DND-41 (cell line): ENCODE results near the gene TWF2.

ENCODE experiments used
- ATAC-seq: fragments of 200-7000 bp; cut with Tn5 transposase; 3 replicates; pipeline ENCODE4 v1.9.1; 2021; ENCODE audit warnings: low read depth; ENCODE audit not compliant: insufficient read depth
- DNase-seq: peaks from one replicate; pipeline ENCODE4 v3.0.0-alpha.2; 2020
- H2AFZ ChIP-seq: 2 replicates; pipeline ENCODE4 v1.6.0; 2012; ENCODE audit warnings: low read depth, low read length
- H3K27ac ChIP-seq: 2 replicates; pipeline ENCODE4 v1.5.1; 2012; ENCODE audit warnings: low read length, inconsistent platforms
- H3K27me3 ChIP-seq: fragments of 200-600 bp; sonication (generic); 2 replicates; pipeline ENCODE4 v1.6.0; 2012; ENCODE audit warnings: low read length, mild to moderate bottlenecking, inconsistent platforms; ENCODE audit not compliant: insufficient read depth, poor library complexity
- H3K36me3 ChIP-seq: 2 replicates; pipeline ENCODE4 v1.5.1; 2012; ENCODE audit warnings: low read length, inconsistent platforms; ENCODE audit not compliant: insufficient read depth
- H3K4me1 ChIP-seq: 2 replicates; pipeline ENCODE4 v1.5.1; 2012; ENCODE audit warnings: mild to moderate bottlenecking, low read length; ENCODE audit not compliant: insufficient read depth
- H3K4me2 ChIP-seq: 2 replicates; pipeline ENCODE4 v1.6.0; 2012; ENCODE audit warnings: mild to moderate bottlenecking, moderate library complexity, low read length, inconsistent platforms; ENCODE audit not compliant: insufficient read depth
- H3K4me3 ChIP-seq, 2 experiments: fragments of 200-600 bp in 1 of 2; shearing (Covaris generic) in 1 of 2; 2 replicates each; pipeline ENCODE4 v1.5.1; 2012 to 2016; ENCODE audit warnings: inconsistent platforms in 2 of 2, low read length in 2 of 2, mild to moderate bottlenecking in 2 of 2, low read depth in 1 of 2, moderate library complexity in 1 of 2
- H3K79me2 ChIP-seq: 2 replicates; pipeline ENCODE4 v1.6.0; 2012; ENCODE audit warnings: low read length, inconsistent platforms; ENCODE audit not compliant: insufficient read depth
- H3K9ac ChIP-seq: 2 replicates; pipeline ENCODE4 v1.6.0; 2012; ENCODE audit warnings: low read depth, mild to moderate bottlenecking, inconsistent platforms, low read length, moderate library complexity
- H3K9me3 ChIP-seq: 2 replicates; pipeline ENCODE4 v1.5.1; 2012; ENCODE audit warnings: low read length, moderate library complexity, mild to moderate bottlenecking, inconsistent platforms; ENCODE audit not compliant: insufficient read depth, severe bottlenecking
- H4K20me1 ChIP-seq: 2 replicates; pipeline ENCODE4 v1.6.0; 2012; ENCODE audit warnings: low read length; ENCODE audit not compliant: insufficient read depth
- EZH2 ChIP-seq: IDR thresholded peaks from 3 replicates; pipeline ENCODE4 v1.6.1; 2012; ENCODE audit warnings: borderline replicate concordance, low read depth, mild to moderate bottlenecking, moderate library complexity, low read length, inconsistent platforms; ENCODE audit not compliant: severe bottlenecking
- TF ChIP-seq, protein P1 (sequence below): IDR thresholded peaks from 2 replicates; pipeline ENCODE4 v1.5.1; 2012; ENCODE audit warnings: borderline replicate concordance, low read length, moderate library complexity, mild to moderate bottlenecking; ENCODE audit not compliant: poor library complexity, severe bottlenecking; ENCODE audit errors: extremely low read depth

Gene TWF2

DNA sequence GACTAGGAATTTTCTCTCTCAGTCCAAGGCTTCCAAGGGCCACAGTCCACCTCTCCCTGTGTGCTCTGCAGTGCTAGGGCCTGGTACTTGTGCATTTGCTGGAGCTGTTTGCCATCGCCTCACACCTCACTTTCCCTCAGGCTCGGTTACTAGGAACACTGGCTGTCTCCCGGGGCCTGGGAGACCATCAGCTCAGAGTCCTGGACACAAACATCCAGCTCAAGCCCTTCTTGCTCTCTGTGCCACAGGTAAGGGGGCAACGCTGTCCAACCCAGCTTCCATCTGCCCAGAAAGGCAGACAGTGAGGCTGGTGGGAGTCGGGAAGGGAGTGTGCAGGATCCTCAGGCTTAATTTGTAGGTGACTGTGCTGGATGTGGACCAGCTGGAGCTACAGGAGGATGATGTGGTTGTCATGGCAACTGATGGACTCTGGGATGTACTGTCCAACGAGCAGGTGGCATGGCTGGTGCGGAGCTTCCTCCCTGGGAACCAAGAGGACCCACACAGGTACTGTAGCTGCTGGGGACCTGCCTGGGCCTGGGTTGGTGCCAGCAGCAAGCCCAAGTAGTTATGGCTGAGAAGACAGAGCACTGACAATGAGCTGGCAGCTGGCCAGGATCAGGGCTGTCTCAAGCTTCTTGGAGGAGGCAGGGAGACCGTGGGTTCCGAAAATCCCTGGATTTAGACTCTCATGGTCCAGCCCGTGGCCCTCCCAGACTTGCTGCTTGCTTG is 10.0 kb upstream of the TWF2 start:
- Histone ChIP-seq H3K9me3 (no peaks in the 10 kb centered on the region), H3K36me3 (peaks cover 54% of the 10 kb centered on the region), H3K4me2 (no peak overlapping the region), H3K27ac (no peak overlapping the region), H3K27me3 (no peaks in the 10 kb centered on the region), H2AFZ (no peak overlapping the region), H3K4me3 (no peak overlapping the region), H3K9ac (no peak overlapping the region), H3K79me2 (no peaks in the 10 kb centered on the region), H4K20me1 (peaks cover 24% of the 10 kb centered on the region), H3K4me1 (peaks cover 47% of the 10 kb centered on the region)
- DNase-seq (no peak), ATAC-seq (no peak)
- no peak for TF ChIP-seq EZH2

DNA sequence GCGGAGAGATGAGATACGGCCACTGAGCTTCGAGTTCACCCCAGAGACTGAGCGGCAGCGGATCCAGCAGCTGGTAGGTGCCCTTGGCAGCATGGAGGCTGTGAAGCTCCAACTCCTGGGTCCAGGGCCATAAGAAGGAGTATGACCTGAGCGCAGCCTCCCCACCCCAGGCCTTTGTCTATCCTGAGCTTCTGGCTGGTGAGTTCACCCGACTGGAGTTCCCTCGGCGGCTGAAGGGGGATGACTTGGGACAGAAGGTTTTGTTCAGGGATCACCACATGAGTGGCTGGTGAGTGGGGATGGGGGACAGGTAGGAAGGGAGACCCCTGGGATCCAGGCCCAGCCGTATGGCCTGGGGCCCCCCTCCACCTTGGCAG is 9.2 kb upstream of the TWF2 start:
- Histone ChIP-seq H3K4me3 (no peak overlapping the region), H3K79me2 (no peaks in the 10 kb centered on the region), H3K9me3 (no peaks in the 10 kb centered on the region), H4K20me1 (peaks cover 18% of the 10 kb centered on the region), H3K4me1 (peaks cover 40% of the 10 kb centered on the region), H3K27ac (no peak overlapping the region), H3K4me2 (no peak overlapping the region), H2AFZ (no peak overlapping the region), H3K9ac (no peak overlapping the region), H3K36me3 (peaks cover 48% of the 10 kb centered on the region), H3K27me3 (no peaks in the 10 kb centered on the region)
- no peak for ATAC-seq
- TF ChIP-seq, protein P1, sequence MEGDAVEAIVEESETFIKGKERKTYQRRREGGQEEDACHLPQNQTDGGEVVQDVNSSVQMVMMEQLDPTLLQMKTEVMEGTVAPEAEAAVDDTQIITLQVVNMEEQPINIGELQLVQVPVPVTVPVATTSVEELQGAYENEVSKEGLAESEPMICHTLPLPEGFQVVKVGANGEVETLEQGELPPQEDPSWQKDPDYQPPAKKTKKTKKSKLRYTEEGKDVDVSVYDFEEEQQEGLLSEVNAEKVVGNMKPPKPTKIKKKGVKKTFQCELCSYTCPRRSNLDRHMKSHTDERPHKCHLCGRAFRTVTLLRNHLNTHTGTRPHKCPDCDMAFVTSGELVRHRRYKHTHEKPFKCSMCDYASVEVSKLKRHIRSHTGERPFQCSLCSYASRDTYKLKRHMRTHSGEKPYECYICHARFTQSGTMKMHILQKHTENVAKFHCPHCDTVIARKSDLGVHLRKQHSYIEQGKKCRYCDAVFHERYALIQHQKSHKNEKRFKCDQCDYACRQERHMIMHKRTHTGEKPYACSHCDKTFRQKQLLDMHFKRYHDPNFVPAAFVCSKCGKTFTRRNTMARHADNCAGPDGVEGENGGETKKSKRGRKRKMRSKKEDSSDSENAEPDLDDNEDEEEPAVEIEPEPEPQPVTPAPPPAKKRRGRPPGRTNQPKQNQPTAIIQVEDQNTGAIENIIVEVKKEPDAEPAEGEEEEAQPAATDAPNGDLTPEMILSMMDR = no peak
- no peak for TF ChIP-seq EZH2
- DNase-seq = no peak

DNA sequence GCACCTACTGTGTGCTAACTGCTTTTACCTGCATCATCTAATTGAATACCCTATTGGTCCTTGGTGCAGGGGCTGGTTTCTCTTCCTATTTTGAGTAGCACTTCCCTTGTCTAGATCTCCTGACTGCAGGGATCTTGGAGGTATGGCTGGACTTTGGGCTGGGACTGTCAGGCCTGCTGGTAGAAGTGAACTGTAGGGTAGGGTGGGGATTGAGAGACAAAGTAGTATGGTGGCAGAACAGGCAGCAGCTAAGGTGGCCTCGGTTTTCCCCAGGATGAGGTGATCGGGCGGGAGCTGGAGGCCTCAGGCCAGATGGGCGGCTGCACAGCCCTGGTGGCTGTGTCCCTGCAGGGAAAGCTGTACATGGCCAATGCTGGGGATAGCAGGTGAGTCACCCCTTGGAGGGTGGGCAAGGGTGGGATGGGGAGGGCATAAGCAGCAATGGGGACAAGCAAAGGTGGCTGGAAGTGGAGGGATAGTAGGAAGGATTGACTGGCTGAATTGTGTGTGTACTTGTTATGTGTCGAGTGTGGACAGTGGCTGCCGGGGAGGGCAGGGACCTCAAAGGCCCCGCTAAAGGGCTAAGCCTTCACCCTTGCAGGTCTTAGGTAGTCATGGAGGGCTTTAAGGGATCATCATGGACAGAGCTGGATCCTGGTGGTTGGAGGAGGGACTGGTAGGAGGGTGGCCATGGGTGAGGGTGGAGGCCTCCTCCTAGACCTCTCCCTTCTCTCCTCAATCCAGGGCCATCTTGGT is 8.6 kb upstream of the TWF2 start:
- H3K4me2 ChIP-seq = peak overlapping the region; percentile 89; the same call in 1 of the 2 replicates
- peaks cover 35% of the 10 kb centered on the region for H3K4me1 ChIP-seq

More for the DNA sequence above, 8.6 kb upstream of the TWF2 start:
- no peak for DNase-seq
- Histone ChIP-seq H4K20me1 (peaks cover 18% of the 10 kb centered on the region), H3K4me3 (peak overlapping the region in 1 of 2 experiments; percentile 71; a peak in 1 of 4 replicates), H3K36me3 (peaks cover 42% of the 10 kb centered on the region), H3K9ac (no peak overlapping the region), H3K27me3 (no peaks in the 10 kb centered on the region), H3K79me2 (no peaks in the 10 kb centered on the region), H3K27ac (no peak overlapping the region), H3K9me3 (no peaks in the 10 kb centered on the region), H2AFZ (no peak overlapping the region)
- TF ChIP-seq EZH2 = no peak
- TF ChIP-seq, protein P1 = no peak
- no peak for ATAC-seq
